ENCODE data around the gene USP15.
"Not testable (repeated sequence)": the region's sequence is repeated elsewhere in the genome, so short reads cannot be mapped to it uniquely, and the experiment has no call there.

Gene USP15

DNA sequence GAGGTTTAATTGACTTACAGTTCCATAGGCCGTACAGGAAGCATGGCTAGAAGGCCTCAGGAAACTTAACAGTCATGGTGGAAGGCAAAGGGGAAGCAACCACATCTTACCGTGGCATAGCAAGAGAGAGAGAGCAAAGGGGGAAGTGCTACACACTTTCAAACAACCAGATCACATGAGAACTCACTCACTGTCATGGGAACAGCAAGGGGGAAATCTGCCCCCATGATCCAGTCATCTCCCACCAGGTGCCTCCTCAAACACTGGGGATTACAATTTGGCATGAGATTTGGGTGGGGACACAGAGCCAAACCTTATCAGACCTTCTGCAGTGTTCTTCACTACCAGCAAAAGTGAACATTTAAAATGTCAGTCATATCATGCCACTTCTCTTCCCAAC, 58.9 kb downstream of the USP15 start:
- no peak for DNase-seq (ENCODE audit: low read depth in 2 of 3, low spot score in 1 of 3)

DNA sequence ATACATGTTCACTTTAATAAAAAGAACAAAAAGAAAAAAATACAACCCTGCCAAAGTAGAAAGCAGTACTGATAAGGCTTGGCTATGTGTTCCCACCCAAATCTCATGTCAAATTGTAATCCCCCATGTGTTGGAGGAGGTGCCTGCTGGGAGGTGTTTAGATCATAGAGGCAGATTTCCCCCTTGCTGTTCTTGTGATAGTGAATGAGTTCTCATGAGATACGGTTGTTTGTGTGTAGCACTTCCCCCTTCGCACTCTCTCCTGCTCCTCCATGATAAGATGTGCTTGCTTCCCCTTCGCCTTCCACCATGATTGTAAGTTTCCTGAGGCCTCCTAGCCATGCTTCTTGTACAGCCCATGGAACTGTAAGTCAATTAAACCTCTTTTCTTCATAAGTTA, 59.9 kb downstream of the USP15 start:
- no peak for DNase-seq (ENCODE audit: low read depth in 2 of 3, low spot score in 1 of 3)

DNA sequence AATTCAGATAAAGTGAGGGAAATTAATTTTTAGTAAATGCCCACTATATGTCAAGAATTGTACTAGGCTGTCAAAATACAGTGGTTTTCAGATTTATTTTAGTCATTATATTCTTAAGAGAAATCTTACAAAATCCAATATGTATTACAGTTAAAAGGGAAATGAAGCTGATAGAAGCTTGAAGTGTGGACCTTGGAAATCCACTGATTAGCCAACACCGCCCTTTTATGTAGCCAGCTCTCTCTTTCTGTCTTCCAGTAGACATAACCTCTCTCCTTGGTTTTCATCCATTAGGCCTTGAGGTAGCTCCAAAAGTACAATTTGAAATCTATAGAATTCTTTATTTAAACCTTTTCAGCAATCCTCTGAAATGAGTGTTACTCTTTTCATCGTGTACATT, 63.2 kb downstream of the USP15 start:
- DNase-seq (ENCODE audit: low read depth in 2 of 3, low spot score in 1 of 3) = no peak

DNA sequence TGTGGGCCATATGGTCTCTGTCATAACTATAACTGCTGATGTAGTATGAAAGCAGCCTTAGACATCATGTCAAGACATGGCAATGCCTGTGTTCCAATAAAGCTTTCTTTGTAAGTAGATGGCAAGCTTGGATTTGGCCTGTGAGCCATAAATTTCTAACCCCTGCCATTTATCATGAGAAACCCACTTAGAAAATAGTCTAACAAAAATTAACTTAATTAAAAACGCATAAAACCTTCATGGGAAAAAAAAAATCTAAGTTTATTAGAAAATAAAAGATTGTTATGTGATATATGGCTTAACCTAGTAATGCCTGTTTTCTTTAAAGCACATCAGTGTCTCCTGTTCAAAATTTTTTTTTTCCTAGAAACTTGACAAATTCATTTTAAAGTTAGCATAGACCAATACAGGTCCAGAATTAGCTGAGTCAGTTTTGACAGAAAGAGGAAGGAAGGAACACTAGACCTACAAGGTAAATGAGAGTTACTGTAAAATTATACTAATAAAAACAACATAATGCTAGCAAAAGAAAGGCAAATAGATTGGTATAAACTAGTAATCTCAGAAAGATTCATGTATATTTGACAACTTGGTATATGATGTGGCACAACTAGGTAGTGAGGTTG, 68.2 kb downstream of the USP15 start:
- no peak for DNase-seq (ENCODE audit: low read depth in 2 of 3, low spot score in 1 of 3)

DNA sequence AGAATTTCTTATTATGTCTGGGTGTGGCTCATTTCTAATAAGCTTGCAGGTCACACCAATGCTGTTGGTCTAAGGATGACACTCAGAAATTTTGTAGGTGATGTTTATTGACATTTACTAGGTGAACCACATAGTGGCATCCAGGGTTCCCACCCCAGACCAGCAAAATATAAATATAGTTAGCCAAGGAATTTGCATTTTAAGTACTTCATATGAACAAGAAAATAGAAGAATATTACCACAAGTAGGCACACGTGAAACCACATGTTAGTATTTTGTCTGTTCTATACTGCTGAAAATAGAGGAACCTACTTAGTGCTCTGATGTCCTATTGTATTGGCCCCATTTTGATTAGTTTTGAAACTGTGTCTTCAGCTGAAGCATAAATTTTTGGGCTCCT, 71.1 kb downstream of the USP15 start:
- DNase-seq (ENCODE audit: low read depth in 2 of 3, low spot score in 1 of 3) = no peak

DNA sequence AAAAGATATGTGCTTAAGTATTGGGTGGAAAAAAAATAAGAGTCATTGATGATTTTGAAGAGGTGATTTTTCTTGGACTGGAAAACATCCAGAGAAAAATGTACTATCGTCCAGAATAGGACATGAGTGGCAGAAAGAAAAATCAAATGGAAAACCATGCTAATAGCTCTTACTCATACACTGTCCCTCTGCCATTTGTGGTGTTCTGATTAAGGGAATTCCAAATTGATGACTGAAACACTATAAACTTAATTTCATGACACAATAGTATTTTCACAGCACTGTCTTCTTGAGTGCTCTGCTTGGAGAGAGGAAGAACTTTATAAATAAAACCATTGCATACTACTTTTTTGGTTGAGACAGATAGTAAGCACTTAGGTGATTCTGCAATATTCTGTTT, 72.4 kb downstream of the USP15 start:
- no peak for DNase-seq (ENCODE audit: low read depth in 2 of 3, low spot score in 1 of 3)

DNA sequence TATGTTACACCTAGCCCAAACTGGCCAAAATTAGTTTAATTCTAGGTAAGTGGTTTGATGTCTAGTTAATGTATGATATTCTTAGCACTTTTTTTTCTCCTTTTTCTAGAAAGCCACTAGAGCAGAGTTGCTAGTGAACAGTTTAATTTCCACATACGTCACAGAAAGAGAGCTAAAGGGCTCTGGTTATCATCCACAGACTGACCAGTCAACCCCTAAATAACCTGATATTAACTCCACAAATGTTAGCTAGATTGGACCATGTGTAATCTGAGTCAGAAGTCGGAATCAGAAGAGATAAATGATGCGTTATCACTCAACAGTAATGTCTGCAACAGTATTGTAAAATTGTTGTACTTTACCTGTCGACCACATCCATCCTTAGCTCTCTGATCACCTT, 74.9 kb downstream of the USP15 start:
- DNase-seq (ENCODE audit: low read depth in 2 of 3, low spot score in 1 of 3) = no peak

DNA sequence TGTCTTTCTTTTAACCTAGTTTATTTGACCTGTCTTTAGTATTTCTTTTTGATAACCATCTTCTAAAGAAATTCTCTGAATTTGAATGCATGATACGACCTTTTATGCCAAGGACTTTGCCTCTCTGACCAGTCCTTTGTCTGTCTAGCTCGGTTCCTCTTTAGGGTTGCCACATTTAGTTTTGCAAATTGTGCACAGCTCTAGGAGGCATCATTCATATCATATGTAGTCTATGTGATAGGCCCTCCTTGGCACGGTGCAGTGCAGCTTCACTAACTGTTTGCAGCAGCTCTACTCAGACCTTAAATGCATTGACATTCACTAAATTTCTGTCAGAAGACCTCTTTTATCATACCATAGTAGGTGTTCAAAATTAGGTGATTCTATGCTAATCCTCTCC, 75.6 kb downstream of the USP15 start:
- DNase-seq (ENCODE audit: low read depth in 2 of 3, low spot score in 1 of 3) = no peak

DNA sequence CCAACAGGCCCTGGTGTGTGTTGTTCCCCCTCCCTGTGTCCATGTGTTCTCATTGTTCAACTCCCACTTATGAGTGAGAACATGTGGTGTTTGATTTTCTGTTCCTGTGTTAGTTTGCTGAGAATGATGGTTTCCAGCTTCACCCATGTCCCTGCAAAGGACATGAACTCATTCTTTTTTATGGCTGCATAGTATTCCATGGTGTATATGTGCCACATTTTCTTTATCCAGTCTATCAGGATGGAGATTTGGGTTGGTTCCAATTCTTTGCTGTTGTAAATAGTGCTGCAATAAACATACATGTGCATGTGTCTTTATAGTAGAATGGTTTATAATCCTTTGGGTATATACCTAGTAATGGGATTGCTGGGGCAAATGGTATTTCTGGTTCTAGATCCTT, 77.4 kb downstream of the USP15 start:
- not testable (repeated sequence) for DNase-seq (ENCODE audit: low read depth in 2 of 3, low spot score in 1 of 3)

DNA sequence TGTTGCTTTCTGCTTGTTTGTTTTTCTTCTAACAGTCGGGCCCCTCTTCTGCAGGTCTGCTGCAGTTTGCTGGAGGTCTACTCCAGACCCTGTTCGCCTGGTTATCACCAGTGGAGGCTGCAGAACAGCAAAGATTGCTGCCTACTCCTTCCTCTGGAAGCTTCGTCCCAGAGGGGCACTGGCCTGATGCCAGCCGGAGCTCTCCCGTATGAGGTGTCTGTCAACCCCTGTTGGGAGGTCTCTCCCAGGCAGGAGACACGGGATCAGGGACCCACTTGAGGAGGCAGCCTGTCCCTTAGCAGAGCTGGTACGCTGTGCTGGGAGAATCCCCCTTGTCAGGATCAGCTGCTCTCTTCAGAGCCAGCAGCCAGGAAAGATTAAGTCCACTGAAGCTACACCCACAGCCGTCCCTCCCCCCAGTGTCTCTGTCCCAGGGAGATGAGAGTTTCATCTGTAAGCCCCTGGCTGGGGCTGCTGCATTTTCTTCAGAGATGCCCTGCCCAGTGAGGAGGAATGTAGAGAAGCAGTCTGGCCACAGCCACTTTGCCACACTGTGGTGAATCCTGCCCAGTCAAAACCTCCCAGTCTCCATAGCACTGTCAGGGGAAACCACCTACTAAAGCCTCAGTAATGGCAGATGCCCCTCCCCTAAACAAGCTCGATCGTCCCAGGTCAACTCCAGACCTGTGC, 82.6 kb downstream of the USP15 start:
- DNase-seq (ENCODE audit: low read depth in 2 of 3, low spot score in 1 of 3) = not testable (repeated sequence)

DNA sequence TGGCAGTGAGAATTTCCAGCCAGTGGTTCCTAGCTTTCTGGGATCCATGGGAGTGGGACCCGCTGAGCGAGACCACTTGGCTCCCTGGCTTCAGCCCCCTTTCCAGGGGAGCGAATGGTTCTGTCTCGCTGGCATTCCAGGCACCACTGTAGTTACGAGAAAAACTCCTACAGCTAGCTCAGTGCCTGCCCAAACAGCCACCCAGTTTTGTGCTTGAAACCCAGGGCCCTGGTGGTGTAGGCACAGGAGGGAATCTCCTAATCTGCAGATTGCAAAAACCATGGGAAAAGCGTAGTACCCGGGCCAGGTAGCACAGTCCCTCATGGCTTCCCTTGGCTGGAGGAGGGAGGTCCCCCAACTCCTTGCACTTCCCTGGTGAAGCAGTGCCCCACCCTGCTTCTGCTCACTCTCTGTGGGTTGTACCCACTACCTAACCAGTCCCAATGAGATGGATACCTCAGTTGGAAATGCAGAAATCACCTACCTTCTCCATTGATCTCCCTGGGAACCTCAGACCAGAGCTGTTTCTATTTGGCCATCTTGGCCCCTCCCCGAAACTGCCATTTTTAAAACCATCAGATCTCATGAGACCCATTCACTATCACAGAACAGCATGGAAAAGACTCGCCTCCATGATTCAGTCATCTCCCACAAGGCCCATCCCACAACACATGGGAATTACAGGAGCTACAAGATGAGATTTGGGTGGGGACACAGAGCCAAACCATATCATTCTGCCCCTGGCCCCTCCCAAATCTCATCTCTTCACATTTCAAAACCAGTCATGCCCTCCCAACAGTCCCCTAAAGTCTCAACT, 83.3 kb downstream of the USP15 start:
- not testable (repeated sequence) for DNase-seq (ENCODE audit: low read depth in 2 of 3, low spot score in 1 of 3)

DNA sequence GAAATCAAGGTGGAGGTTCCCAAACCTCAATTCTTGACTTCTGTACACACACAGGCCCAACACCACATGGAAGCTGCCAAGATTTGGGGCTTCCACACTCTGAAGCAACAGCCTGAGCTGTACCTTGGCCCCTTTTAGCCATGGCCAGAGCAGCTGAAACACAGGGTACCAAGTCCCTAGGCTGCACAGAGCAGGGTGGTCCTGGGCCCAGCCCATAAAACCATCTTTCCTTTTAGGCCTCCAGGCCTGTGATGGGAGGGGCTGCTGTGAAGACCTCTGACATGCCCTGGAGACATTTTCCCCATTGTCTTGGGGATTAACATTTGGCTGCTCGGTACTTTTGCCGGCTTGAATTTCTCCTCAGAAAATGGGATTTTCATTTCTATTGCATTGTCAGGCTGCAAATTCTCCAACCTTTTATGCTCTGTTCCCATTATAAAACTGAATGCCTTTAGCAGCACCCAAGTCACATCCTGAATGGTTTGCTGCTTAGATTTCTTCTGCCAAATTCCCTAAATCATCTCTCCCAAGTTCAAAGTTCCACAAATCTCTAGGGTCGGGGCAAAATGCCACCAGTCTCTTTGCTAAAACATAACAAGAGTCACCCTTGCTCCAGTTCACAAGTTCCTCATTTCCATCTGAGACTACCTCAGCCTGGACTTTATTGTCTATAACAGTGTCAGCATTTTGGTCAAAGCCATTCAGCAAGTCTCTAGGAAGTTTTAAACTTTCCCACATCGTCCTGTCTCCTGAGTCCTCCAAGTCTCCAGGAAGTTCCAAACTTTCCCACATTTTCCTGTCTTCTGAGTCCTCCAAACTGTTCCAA, 84.7 kb downstream of the USP15 start:
- DNase-seq (ENCODE audit: low read depth in 2 of 3, low spot score in 1 of 3) = not testable (repeated sequence)

DNA sequence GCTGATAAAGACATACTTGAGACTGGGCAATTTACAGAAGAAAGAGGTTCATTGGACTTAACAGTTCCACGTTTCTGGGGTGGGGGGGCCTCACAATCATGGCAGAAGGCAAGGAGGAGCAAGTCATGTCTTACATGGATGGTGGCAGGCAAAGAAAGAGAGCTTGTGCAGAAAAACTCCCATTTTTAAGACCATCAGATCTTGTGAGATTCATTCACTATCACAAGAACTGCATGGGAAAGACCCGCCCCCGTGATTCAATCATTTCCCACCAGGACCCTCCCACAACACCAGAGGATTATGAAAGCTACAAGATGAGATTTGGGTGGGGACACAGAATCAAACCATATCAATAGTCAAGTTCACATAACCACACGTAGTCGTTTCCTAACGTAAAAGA, 85.5 kb downstream of the USP15 start:
- DNase-seq (ENCODE audit: low read depth in 2 of 3, low spot score in 1 of 3) = no peak

DNA sequence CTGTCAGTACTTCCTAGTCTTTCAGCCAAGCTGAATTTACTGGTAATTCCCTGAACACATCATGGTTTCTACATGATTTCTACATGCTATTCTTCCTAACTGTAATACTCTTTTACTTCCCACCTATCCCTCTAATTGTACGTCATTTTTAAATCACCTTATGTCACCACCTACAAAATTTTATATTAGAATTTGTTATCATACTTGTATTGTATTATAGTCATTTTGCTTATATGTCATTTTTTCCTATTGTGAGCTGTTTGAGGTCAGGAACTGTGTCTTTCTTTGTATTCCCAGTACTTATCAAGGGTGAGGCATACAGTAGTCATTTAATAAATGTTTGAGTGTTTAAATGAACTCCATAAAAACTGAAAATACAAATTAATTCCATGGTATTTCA, 86.6 kb downstream of the USP15 start:
- no peak for DNase-seq (ENCODE audit: low read depth in 2 of 3, low spot score in 1 of 3)

DNA sequence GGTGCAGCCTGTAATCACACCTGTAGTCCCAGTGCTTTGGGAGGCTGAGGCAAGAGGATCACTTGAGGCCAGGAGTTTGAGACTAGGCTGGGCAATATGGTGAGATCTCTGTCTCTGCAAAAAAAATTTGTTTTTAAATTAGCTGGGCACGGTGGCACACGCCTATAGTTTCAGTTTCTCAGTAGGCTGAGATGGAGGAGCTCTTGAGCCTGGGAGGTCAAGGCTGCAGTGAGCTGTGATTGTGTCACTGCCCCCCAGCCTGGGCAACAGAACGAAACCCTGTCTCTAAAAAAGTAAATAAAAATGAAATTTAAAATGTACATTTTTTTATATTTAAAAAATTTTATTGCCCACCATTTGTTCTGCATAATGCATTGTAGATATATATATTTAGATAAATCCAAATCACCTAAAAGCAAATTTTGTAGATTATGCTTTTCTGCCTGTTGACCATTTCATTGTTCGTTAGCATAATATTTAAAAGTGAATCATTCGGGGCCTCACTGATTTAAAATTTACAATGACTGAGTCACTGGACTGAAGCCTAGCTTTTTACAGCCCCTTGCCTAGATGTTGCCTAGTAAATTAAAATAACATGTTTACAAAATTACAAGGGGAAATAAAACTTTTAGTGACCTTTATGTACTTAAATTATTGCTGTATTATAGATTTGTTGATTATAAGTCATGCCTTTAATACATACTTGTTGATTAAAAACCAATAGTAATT, 87.9 kb downstream of the USP15 start:
- no peak for DNase-seq (ENCODE audit: low read depth in 2 of 3, low spot score in 1 of 3)

DNA sequence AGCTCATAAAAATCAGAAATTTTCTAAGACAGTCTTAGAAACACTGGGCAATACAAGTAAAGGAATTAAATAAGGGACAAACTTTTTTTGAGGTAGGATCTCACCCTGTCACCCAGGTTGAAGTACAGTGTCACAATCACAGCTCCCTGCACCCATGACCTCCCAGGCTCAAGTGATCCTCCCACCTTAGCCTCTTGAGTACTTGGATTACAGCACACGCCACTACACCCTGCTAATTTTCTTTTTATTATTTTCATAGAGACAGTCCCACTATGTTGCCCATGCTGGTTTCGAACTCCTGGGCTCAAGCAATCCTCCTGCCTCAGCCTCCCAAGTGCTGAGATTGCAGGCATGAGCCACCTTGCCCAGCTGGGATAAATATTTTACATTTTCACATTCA, 90.3 kb downstream of the USP15 start:
- DNase-seq (ENCODE audit: low read depth in 2 of 3, low spot score in 1 of 3) = no peak

DNA sequence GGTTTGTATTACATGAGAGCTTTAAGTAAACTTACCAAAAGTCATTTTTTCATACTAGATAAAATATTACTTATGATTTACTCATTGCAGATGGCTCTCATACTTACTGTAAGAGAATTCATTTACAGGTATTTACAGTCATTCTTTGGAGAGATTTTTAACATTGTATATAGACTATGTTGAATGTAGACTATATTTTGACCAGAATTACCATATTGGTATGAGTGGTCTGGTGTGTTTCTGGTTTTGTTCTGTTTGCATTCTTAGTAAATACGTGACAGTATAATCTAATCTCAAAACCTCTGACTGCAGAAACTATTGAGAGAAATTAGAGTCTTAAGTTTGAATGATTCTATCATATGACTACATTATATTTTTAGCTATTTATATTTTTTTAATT, 91.1 kb downstream of the USP15 start:
- no peak for DNase-seq (ENCODE audit: low read depth in 2 of 3, low spot score in 1 of 3)

DNA sequence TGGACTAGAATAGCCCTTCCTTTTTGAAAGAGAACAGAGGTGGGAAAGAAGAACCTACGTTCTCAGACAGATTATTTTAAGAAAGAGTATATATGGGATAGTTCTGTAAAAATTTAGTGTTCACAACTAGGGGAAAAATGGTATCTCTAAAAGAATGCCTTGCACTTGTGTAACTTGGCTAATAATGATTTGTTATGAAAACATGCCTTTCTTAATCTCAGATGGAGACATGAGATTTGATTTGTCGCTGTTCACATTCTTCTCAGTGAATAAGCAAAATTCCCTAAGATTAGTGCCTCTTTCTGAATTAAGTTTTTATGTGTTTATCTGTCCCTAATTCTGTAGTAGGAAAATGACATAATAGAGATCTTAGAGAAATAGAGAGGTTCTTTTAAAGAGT, 100.8 kb downstream of the USP15 start:
- no peak for DNase-seq (ENCODE audit: low read depth in 2 of 3, low spot score in 1 of 3)

DNA sequence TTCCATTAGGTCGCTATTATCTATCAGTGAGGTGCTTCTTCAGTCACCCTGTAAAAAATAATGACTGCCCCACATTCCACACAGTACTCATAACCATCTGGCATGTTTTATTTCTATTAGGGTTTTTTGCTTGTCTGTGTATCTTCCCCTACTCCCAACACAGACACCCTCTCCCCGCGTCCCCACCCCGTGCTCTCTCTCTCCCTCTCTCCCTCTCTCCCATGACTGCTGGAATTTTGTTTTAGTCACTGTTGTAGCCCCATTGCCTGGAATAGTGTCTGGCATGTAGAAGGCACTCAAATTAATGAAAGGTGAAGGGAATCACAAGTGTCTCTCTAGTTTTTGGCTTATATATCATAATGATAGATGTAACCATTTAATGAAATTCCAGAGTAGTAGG, 103.3 kb downstream of the USP15 start:
- DNase-seq (ENCODE audit: low read depth in 2 of 3, low spot score in 1 of 3) = no peak

DNA sequence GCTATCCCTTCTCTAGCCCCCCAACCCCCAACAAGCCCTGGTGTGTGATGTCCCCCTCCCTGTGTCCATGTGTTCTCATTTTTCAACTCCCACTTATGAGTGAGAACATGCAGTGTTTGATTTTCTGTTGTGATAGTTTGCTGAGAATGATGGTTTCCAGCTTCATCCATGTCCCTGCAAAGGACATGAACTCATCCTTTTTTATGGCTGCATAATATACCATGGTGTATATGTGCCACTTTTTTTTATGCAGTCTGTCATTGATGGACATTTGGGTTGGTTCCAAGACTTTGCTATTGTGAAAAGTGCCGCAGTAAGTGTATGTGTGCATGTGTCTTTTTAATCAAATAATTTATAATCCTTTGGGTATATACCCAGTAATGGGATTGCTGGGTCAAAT, 104.5 kb downstream of the USP15 start:
- DNase-seq (ENCODE audit: low read depth in 2 of 3, low spot score in 1 of 3) = not testable (repeated sequence)

DNA sequence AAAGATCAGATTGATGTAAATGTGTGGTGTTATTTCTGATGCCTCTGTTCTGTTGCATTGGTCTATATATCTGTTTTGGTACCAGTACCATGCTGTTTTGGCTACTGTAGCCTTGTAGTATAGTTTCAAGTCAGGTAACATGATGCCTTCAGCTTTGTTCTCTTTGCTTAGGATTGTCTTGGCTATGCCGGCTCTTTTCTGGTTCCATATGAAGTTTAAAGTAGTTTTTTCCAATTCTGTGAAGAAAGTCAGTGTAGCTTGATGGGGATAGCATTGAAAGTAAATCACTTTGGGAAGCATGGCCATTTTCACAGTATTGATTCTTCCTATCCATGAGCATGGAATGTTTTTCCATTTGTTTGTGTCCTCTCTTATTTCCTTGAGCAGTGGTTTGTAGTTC, 105.6 kb downstream of the USP15 start:
- not testable (repeated sequence) for DNase-seq (ENCODE audit: low read depth in 2 of 3, low spot score in 1 of 3)
